GM19467 (cell line): Measurements from ENCODE around the gene TUBB8B.
"Not testable (repeated sequence)": the region's sequence is repeated elsewhere in the genome, so short reads cannot be mapped to it uniquely, and the experiment has no call there.

Experiments used
- ATAC-seq: cut with Tn5 transposase; IDR thresholded peaks from one replicate; pipeline ENCODE4 v1.9.1; 2021; ENCODE audit warnings: mild to moderate bottlenecking, moderate library complexity; ENCODE audit not compliant: unreplicated experiment

The TUBB8B gene

DNA sequence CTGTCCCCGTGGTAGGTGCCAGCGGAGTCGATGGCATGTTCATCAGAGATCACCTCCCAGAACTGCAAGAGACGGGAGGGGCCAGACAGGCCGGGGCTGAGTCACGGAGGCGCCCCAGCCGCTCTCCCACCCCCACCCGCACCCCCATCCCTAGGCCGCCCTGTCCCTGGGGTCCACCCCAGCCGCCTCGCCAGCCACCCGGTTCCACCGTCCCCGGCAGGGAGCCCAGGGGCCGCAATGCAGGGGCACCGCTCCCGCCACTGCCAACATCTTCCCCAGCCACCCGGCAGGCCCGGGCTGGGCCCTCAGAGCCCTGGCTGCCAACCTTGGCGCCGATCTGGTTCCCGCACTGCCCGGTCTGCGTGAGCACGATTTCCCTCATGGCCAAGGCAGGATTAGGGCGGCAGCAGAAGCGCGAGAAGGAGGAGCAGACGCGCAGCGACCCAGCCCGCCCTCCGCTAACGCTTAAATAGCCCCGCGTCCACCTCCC is at the start of gene TUBB8B:
TUBB8B (minus strand) TSS at position 440 of the 490 bp plus-strand sequence; CDS start at position 382, 58 bp downstream.
- ATAC-seq: not testable (repeated sequence)

DNA sequence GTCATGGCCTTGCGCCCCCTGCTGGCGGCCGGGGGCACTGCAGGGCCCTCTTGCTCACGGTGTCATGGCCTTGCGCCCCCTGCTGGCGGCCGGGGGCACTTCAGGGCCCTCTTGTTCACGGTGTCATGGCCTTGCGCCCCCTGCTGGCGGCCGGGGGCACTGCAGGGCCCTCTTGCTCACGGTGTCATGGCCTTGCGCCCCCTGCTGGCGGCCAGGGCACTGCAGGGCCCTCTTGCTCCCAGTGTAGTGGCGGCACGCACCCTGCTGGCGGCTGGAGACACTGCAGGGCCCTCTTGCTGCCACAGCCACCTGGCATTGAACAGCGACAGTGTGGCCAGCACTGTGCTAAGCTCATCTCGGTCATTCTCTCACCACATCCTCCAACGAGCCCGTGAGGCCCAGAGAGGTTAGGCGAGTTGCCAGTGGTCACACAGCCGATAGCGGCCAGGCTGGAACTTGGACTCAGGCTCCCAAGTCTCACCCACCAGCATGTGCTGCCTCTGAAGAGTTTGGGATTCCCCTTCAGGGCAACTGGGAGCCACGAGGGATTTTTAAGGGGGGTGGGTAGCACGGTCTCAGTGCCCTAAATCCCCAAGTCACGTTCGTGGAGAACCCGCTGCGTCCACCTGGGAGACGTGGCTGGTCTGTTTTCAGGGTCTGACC is 48.0 kb upstream of the TUBB8B start:
- peak; percentile 72 for ATAC-seq

DNA sequence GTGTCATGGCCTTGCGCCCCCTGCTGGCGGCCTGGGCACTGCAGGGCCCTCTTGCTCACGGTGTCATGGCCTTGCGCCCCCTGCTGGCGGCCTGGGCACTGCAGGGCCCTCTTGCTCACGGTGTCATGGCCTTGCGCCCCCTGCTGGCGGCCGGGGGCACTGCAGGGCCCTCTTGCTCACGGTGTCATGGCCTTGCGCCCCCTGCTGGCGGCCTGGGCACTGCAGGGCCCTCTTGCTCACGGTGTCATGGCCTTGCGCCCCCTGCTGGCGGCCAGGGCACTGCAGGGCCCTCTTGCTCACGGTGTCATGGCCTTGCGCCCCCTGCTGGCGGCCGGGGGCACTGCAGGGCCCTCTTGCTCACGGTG is 47.3 kb upstream of the TUBB8B start:
- ATAC-seq: not testable (repeated sequence)

DNA sequence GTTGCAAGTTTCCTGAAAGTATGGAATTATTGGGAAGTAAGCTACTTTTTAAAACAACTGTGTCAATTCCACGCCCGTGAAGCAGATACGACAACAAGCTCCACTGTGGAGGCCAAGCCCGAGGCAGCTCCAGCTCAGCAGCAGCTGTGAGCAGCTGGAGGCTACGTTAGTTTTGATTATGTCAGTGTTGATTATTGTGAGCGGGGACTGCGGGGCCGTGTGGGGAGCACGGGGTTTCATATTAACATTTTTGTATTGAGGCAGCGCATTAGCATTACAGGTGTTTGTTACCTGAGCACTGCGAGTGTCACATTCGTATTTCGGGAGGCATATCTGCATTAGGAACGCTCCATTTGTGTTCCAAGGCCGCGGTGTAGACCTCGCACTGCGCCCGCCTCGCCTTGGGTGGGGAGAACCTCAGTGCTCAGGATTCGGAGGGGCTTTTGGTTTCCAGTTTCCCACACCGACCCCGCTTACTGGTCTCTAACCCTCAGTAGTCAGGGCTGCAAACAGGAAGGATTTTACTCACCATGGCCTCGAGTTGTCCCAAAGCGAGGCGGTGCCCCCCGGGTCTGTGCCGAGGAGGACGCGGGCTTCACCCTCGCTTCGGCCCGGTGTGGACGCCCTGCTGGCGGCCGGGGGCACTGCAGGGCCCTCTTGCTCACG is 46.8 kb upstream of the TUBB8B start:
- not testable (repeated sequence) for ATAC-seq

DNA sequence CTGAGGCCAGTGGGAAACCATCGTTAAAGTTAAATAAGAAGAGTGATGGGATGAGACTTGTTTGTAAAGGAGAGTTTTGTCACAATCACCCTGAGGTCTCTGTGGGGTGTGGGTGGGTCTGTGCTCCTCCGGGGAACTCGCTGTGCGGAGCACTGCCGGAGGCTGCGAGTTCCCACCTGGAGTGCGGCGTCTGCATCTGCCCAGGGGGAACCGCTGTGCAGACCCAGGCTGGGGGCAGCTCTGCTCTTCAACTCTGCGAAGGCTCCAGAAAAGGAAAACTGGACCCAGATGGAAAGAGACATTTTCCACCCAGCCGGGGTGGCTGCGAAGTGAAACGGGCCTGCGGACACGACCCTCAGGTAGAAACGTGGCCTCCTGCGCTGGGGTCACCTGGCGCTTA is 46.2 kb upstream of the TUBB8B start:
- ATAC-seq: not testable (repeated sequence)

DNA sequence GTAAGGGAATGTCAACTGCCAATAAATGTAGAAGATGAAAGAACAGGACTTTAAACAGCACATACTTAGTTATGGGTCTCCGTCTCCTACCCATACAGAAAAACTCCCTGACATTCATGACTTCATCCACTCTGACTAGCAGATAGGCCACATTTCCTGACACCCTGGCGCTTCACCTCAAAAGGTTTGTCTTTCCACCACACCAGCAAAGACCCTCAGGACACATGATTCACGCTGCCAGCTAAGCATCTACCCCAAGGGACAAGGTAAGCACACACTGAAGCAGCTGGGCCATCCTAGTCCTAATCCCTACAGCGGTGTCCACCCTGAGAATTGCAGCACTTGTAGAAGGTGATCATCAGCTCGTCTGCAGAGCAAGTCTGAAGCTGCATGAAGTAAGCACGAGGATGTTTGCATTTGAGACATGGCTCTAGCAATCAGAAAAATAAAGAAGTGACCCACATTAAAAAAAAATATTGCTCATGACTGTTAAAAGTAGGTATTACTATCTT is 44.5 kb upstream of the TUBB8B start:
- ATAC-seq: not testable (repeated sequence)

DNA sequence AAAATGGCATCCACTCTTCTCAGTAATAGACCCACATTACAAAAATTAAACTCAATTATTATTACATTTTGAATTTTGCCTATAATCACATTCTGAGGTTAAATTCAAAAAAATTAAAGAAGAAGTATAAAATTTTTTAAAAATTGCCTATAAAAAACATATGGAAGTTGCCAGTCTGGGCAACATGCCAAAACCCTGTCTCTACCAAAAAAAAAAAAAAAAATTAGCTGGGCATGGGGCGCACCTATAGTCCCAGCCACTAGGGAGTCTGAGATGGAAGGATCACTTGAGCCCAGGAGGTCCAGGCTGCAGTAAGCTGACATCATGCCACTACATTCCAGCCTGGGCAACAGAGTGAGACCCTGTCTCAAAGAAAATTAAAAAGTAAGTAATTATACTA is 42.1 kb upstream of the TUBB8B start:
- ATAC-seq: not testable (repeated sequence)

DNA sequence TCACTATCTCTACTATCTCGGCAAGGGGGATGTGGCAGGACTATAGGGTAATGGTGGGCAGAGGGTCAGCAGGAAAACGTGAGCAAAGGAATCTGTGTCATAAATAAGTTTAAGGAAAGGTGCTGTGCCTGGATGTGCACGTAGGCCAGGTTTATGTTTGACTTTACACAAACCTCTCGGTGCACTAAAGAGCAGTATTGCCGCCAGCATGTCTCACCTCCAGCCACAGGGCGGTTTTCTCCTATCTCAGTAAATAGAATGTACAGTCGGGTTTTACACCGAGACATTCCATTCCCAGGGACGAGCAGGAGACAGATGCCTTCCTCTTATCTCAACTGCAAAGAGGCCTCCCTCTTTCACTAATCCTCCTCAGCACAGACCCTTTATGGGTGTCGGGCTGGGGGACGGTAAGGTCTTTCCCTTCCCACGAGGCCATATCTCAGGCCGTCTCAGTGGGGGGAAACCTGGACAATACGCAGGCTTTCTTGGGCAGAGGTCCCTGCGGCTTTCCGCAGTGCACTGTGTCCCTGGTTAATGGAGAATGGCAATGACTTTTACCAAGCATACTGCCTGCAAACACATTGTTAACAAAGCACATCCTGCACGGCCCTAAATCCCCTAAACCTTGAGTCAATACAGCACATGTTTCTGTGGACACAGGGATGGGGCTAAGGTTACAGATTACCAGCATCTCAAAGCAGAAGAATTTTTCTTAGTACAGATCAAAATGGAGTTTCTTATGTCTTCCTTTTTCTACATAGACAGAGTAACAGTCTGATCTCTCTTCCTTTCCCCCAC is 41.2 kb upstream of the TUBB8B start:
- not testable (repeated sequence) for ATAC-seq

DNA sequence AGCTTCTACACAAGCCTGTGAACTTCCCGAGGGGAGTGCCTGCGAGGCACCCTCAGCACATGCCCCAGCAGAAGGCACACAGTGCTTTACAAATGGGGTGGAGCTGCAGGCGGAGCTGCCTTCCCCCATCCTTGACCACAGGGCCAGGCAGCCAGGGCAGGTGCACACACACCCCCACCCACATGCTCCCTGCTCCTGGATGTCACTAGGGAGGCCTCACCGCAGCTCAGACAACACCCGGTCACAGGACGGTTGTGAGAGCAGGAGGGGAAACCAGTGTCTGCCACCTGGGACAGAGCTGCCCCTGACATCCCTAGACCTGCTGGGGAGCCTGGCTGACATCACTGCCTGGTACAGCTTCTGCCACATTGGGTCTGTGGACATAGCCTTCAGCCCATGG is 39.7 kb upstream of the TUBB8B start:
- not testable (repeated sequence) for ATAC-seq

DNA sequence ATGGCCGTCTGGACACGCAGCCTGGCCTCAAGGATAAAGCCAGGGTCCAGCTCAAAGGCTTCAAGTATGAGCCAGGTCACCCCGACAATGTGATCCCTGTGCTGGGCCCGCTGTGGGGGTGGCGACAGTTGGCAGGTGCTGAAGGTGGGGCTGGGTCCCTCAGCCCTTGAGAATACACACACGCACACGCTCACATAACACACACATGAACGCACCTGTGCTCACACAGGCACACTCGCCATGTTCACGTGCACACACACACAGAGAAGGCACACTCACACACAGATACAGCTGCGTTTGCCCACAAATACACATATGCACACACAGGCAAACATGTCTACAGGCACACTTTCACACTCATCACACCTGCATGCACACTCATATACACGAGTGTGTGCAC is 35.4 kb upstream of the TUBB8B start:
- ATAC-seq: not testable (repeated sequence)

DNA sequence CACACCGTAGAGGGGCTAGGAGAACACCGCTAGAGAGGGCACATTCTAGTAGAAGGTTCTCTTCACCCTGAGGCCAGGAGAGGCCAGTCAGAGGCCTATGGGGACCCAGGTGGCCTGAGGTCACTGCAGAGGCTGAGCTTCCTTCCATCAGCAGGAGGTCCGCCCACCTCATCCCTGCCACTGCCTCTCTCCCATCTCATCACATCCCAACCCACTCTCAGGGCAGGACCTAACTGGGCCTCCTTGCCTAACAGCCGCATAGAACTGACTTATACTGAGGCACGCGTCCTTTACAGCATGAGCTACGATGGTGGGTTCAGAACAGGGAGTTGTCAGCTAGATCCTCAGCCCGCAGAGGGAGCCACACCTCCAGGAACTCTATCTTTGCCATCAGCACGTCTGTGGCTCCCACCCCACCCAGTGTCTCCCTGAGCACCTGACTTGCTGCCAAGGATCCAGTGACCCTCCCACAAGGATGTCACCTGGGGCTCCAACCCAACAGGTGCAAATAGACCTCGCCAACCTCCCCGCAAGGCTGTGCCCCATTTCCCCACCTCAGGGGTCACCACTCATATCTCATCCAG is 33.3 kb upstream of the TUBB8B start:
- ATAC-seq: not testable (repeated sequence)

DNA sequence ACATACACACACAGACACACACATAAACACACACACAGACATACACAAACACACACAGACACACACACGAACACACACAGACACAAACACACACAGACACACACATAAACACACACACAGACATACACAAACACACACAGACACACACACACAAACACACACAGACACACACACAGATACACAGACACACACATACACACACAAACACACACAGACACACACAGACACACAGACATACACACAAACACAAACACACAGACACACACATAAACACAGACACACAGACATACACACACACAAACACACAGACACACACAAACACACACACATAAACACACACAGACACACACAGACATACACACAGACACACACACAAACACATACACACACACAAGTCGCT is 31.5 kb upstream of the TUBB8B start:
- ATAC-seq: not testable (repeated sequence)

DNA sequence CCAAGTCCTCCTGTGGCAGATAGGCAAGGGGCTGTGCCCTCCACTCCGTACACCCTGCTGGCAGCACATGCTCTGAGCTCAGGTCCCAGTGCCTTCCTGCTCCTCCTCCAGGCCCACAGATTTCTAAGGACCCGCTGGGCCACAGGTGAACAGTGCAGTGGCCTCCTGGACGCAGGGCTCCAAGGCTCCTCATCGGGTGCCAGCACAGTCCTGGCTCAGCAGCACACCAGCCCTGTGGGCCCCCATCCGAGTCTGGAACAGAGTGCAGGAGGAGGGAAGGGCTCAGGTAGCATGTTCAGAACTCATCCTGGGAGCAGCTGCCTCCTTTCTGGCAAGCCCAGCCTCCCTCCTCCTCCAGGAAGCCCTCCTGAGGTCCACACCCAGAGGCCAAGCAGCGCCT is 30.8 kb upstream of the TUBB8B start:
- ATAC-seq: not testable (repeated sequence)

DNA sequence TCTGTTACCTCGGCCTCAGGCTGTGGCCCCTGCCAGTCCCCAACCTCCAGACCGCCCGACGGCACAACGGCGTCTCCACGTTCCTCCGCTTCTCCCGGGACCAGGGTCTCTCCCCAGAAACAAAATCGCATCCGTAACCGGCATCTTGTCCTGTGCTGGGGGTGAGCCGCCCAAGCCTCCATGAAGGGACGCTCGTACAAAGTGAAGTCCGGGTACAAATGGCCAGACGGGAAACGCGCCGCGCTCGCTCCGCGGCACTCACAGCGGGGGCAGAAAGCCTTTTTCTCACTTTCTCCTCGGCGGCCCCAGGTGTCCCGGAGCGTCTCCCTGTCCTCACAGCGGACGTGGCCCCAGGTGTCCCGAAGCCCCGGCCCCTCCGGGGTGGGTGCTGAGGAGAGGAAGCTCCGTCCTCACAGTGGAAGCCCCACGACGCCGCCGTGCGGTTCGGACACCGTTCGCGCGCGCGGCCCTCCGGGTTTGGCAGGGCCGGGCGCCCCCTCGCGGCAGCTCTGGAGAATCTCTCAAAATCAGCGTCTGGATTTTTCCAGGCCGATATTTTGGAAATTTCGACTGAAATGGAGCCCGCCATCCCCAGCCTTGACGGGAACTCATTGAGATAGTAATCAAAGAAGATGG is 26.2 kb upstream of the TUBB8B start:
- ATAC-seq: not testable (repeated sequence)

DNA sequence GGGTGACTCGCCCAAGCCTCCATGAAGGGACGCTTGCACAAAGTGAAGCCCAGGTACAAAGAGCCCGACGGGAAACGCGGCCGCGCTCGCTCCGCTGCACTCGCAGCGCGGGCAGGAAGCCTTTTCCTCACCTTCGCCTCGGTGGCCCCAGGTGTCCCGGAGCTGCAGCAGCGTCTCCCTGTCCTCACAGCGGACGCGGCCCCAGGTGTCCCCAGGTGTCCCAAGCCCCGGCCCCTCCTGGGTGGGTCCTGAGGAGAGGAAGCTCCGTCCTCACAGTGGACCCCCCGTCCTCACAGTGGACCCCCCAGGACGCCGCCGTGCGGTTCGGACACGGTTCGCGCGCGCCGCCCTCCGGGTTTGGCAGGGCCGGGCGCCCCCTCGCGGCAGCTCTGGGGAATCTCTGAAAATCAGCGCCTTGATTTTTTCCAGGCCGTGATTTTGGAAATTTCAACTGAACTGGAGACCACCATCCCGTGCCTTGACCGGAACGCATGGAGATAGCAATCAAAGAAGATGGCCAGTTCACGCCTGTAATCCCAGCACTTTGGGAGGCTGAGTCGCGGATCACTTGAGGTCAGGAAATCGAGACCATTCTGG is 23.9 kb upstream of the TUBB8B start:
- ATAC-seq: not testable (repeated sequence)

DNA sequence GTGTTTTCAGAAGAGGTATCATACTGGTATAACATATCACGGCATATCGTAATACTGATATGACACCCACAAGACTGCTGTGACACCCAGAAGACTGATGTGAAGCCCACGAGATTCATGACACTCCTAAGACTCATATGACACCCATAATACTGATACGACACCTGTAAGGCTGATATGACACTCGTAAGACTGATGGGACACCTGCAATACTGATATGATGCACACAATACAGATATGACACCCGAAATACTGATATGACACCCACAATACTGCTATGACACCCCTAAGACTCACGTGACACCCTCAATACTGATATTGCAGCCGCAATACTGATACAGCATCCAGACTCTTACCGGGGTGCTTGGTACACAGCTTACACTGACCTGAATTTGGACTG is 18.3 kb upstream of the TUBB8B start:
- ATAC-seq: not testable (repeated sequence)

DNA sequence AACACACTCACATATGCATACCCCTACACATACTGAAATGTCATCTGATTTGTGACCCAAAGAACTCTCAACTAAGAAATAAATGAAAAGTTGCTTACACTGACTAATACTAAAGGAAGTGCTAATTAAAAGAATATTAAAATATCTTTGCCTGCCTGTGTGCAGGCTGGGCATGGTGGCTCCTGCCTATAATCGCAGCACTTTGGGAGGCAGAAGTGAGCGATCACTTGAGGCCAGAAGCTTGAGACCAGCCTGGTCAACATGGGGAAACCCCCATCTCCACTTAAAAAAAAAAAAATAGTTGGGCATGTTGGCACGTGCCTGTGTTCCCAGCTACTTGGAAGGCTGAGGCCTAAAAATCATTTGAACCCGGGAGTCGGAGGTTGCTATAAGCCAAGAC is 14.9 kb upstream of the TUBB8B start:
- not testable (repeated sequence) for ATAC-seq

DNA sequence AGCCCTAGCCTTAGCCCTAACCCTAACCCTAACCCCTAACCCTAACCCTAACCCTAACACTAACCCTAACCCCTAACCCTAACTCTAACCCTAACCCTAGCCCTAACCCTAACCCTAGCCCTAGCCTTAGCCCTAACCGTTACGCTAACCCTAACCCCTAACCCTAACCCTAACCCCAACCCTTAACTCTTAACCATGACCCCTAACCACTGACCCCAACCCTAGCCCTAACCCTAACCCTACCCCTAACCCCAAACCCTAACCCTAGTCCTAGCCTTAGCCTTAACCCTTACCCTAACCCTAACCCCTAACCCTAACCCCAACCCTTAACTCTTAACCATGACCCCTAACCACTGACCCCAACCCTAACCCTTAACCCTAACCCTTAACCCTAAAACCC is 14.2 kb upstream of the TUBB8B start:
- ATAC-seq: not testable (repeated sequence)

DNA sequence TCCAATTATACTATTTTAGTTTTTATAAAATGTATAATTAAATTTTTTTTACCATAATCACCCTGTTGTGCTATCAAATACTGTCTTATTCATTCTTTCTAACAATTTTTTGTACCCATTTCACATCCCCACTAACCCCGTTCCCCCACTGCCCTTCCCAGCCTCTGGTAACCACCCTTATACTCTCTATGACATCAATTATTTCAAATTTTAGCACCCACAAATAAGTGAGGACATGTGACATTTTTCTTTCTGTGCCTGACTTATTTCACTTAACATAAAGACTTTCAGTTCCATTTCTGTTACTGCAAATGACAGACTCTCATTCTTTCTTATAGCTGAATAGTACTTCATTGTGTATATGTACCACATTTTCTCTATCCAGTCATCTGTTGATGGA is 5.0 kb upstream of the TUBB8B start:
- ATAC-seq: not testable (repeated sequence)

DNA sequence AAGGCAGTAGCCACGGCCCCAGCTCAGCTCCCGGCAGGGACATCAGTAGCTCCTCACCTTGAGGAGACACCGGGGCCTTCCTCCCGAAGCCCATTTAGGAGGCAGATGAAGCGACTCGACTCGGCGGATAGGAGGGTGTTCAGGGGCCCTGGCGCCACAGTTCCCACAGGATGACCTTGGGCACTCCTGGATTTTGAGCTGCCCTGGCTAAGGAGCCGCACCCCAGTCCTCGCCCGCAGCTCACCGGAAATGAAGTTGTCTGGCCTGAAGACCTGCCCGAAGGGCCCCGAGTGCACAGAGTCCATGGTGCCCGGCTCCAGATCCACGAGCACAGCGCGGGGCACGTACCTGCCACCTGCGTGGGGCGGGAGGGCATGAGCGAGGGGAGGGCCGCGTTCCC is 719 bp downstream of the TUBB8B start:
- ATAC-seq: not testable (repeated sequence)
